ENCODE results near the gene GNAT2. TPM values are rescaled to one million over a fixed set of nuclear protein-coding genes. Genes with fewer than 3 reads are reported as not detected.

Gene GNAT2
- total and polyA plus RNA-seq, 2 experiments from 2014 or later: not detected

DNA sequence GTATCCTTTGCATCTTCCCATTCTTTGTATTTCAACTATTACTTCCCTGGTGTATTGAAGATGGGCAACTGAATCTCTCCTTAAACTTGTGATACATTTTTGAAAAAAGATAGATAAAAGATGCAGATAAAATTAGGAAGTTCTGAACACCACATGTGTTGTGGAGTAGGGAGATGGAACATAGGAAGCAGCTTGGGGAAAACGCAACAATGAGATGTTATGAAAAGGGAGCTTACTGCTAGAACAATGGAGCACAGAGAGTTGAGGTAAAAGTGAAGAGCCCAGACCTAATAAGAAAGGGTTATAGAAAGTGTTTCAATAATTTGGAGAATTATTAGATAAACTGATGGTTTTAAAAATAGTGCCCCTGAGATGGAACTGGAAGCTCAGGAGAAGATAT lies 50.1 kb downstream of the GNAT2 start:
- Histone ChIP-seq H3K4me3 (no peak overlapping the region), H3K27ac (no peak overlapping the region), H4K20me1 (ENCODE audit: insufficient read depth) (peaks cover 46% of the 10 kb centered on the region; the same call in 1 of the 2 replicates), H3K9me3 (ENCODE audit: low read depth) (no peaks in the 10 kb centered on the region), H3K4me2 (ENCODE audit: unreplicated experiment) (no peak overlapping the region), H3K79me2 (ENCODE audit: insufficient read depth) (peaks cover 100% of the 10 kb centered on the region), H3K27me3 (replicated peaks; ENCODE audit: insufficient read depth) (no peaks in the 10 kb centered on the region), H3K4me1 (ENCODE audit: insufficient read depth) (peaks cover 14% of the 10 kb centered on the region; the same call in 1 of the 2 replicates), H3K9me2 (ENCODE audit: insufficient read depth) (no peaks in the 10 kb centered on the region), H2AFZ (no peak overlapping the region), H3K9ac (no peak overlapping the region), H3F3A (ENCODE audit: insufficient read depth) (no peaks in the 10 kb centered on the region), H3K36me3 (ENCODE audit: low read depth) (peaks cover 5% of the 10 kb centered on the region; the same call in 1 of the 2 replicates)
- in situ Hi-C loops (cut with MboI): no loop called here
- 69 to 75% methylated on average over 1 of the region's 1 CpG for WGBS, 2 experiments (ENCODE audit: low coverage in 1 of 2, low lambda C conversion rate in 2 of 2, missing lambda C conversion rate in 2 of 2)
- DNase-seq: no peak
- TF ChIP-seq EZH2phosphoT487 (IDR thresholded peaks at IDR 0.05; ENCODE audit: insufficient read depth, low read depth) (no peak), EZH2 (IDR thresholded peaks at IDR 0.05; ENCODE audit: insufficient read depth, poor library complexity, severe bottlenecking) (no peak)

DNA sequence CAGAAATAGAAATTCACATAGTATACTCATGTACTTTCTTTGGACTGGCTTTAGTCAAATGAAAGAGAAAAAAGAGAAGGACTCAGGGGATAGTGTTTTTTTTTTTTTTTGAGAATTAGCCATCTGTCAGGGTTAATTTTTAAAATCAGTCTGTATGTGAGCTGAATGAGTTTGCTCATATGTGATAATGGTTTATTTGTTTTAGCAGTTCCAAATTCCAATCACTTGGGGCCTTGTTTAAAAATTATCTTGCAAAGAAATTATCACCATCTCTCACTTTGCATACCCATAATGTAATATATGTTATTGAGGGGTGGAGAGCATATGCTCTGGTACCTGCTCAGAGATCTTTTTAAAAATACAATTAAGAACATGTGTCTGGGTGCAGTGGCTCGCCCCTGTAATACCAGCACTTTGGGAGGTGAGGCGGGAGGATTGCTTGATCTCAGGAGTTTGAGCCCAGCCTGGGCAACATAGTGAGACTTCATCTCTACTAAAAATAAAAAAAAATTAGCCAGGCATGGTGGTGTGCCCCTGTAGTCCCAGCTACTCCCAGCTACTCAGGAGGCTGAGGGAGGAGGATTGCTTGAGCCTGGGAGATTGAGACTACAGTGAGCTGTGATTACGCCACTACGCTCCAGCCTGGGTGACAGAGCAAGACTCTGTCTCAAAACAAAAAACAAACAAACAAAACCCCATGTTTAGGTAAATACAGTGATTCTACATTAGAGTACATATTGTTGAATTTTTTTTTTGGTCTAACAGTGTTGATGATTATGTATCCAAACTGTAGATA lies 51.3 kb downstream of the GNAT2 start:
- no peaks in the 10 kb centered on the region for H3F3A ChIP-seq (ENCODE audit: insufficient read depth)
- TF ChIP-seq EZH2 (IDR thresholded peaks at IDR 0.05; ENCODE audit: insufficient read depth, poor library complexity, severe bottlenecking): no peak
- TF ChIP-seq EZH2phosphoT487 (IDR thresholded peaks at IDR 0.05; ENCODE audit: insufficient read depth, low read depth): no peak
- H3K79me2 ChIP-seq (ENCODE audit: insufficient read depth): peaks cover 100% of the 10 kb centered on the region
- H4K20me1 ChIP-seq (ENCODE audit: insufficient read depth): peaks cover 50% of the 10 kb centered on the region; the same call in 1 of the 2 replicates
- H3K27ac ChIP-seq: no peak overlapping the region
- in situ Hi-C loops (cut with MboI): no loop called here
- no peaks in the 10 kb centered on the region for H3K36me3 ChIP-seq (ENCODE audit: low read depth)
- H3K27me3 ChIP-seq (replicated peaks; ENCODE audit: insufficient read depth): no peaks in the 10 kb centered on the region
- H3K9me3 ChIP-seq (ENCODE audit: low read depth): no peaks in the 10 kb centered on the region
- no peak overlapping the region for H2AFZ ChIP-seq
- H3K4me2 ChIP-seq (ENCODE audit: unreplicated experiment): no peak overlapping the region
- 96 to 100% methylated on average over 4 of the region's 4 CpGs for WGBS, 2 experiments (ENCODE audit: low coverage in 1 of 2, low lambda C conversion rate in 2 of 2, missing lambda C conversion rate in 2 of 2)
- no peak for DNase-seq
- no peak overlapping the region for H3K9ac ChIP-seq
- no peak overlapping the region for H3K4me3 ChIP-seq
- H3K4me1 ChIP-seq (ENCODE audit: insufficient read depth): peaks cover 26% of the 10 kb centered on the region; the same call in 1 of the 2 replicates
- H3K9me2 ChIP-seq (ENCODE audit: insufficient read depth): no peaks in the 10 kb centered on the region

DNA sequence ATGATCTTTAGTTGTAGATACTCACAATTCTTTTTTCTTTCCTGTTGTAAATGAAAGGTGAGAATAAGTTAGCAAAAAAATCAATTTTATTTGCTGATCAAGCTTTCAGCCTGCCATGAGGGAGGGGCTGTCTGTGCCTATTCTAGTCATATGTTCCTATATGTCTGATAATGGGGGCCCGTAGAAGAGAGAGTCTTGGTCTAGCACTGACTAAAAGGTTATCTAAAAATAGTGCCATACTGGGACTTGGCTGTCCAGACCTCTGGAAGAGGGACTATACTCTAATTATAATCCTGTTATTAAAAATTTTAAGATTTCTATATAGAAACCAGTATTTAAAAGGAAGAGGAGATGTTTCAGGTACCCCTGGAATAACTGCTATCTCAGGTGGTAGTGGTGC lies 52.4 kb downstream of the GNAT2 start:
- 43 to 59% methylated on average over 1 of the region's 1 CpG for WGBS, 2 experiments (ENCODE audit: low coverage in 1 of 2, low lambda C conversion rate in 2 of 2, missing lambda C conversion rate in 2 of 2)
- no peak overlapping the region for H3K9ac ChIP-seq
- H3K27ac ChIP-seq: no peak overlapping the region
- TF ChIP-seq EZH2phosphoT487 (IDR thresholded peaks at IDR 0.05; ENCODE audit: insufficient read depth, low read depth) (no peak), EZH2 (IDR thresholded peaks at IDR 0.05; ENCODE audit: insufficient read depth, poor library complexity, severe bottlenecking) (no peak)
- H3K27me3 ChIP-seq (replicated peaks; ENCODE audit: insufficient read depth): no peaks in the 10 kb centered on the region
- H3K9me3 ChIP-seq (ENCODE audit: low read depth): no peaks in the 10 kb centered on the region
- no peak for DNase-seq
- no peak overlapping the region for H3K4me2 ChIP-seq (ENCODE audit: unreplicated experiment)
- no peaks in the 10 kb centered on the region for H3K9me2 ChIP-seq (ENCODE audit: insufficient read depth)
- no peak overlapping the region for H3K4me3 ChIP-seq
- no peaks in the 10 kb centered on the region for H3K36me3 ChIP-seq (ENCODE audit: low read depth)
- H2AFZ ChIP-seq: no peak overlapping the region
- peaks cover 51% of the 10 kb centered on the region; the same call in 1 of the 2 replicates for H4K20me1 ChIP-seq (ENCODE audit: insufficient read depth)
- in situ Hi-C loops (cut with MboI): no loop called here
- H3K79me2 ChIP-seq (ENCODE audit: insufficient read depth): peaks cover 100% of the 10 kb centered on the region
- peaks cover 29% of the 10 kb centered on the region; the same call in 1 of the 2 replicates for H3K4me1 ChIP-seq (ENCODE audit: insufficient read depth)
- H3F3A ChIP-seq (ENCODE audit: insufficient read depth): no peaks in the 10 kb centered on the region

DNA sequence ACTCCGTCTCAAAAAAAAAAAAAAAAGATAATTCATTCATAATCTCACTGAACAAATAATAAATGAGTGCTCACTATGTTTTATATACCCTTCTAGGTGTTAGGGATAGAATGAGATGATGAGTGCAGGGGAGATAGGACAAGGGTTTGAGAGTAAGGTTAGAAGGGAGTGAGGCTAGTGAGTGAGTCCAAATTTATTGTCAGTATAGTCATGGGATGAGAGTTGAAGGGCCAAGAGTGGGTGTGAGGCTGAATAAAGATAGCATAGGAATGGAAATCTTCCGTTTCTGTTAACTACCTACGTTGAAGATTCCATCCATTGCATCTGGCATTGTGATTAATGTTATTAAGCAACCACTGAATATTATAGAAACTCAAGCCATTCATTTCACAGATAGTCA lies 54.2 kb downstream of the GNAT2 start:
- Histone ChIP-seq H2AFZ (no peak overlapping the region), H3K4me2 (ENCODE audit: unreplicated experiment) (no peak overlapping the region), H3K9me2 (ENCODE audit: insufficient read depth) (no peaks in the 10 kb centered on the region), H3K79me2 (ENCODE audit: insufficient read depth) (peaks cover 100% of the 10 kb centered on the region), H3K4me1 (ENCODE audit: insufficient read depth) (peaks cover 31% of the 10 kb centered on the region; the same call in 1 of the 2 replicates), H3K27ac (no peak overlapping the region), H3K9ac (no peak overlapping the region), H4K20me1 (ENCODE audit: insufficient read depth) (peaks cover 65% of the 10 kb centered on the region; the same call in 1 of the 2 replicates), H3K36me3 (ENCODE audit: low read depth) (no peaks in the 10 kb centered on the region), H3K4me3 (no peak overlapping the region), H3K27me3 (replicated peaks; ENCODE audit: insufficient read depth) (no peaks in the 10 kb centered on the region), H3F3A (ENCODE audit: insufficient read depth) (no peaks in the 10 kb centered on the region), H3K9me3 (ENCODE audit: low read depth) (no peaks in the 10 kb centered on the region)
- in situ Hi-C loops (cut with MboI): no loop called here
- 94 to 100% methylated on average over 3 of the region's 3 CpGs for WGBS, 2 experiments (ENCODE audit: low coverage in 1 of 2, low lambda C conversion rate in 2 of 2, missing lambda C conversion rate in 2 of 2)
- TF ChIP-seq EZH2phosphoT487 (IDR thresholded peaks at IDR 0.05; ENCODE audit: insufficient read depth, low read depth): no peak
- TF ChIP-seq EZH2 (IDR thresholded peaks at IDR 0.05; ENCODE audit: insufficient read depth, poor library complexity, severe bottlenecking): no peak
- no peak for DNase-seq

All from GM23248 (cell line).